K562 (cell line): ENCODE data around the gene TRIM2. TPM values are rescaled to one million over a fixed set of nuclear protein-coding genes. Genes with fewer than 3 reads are reported as not detected.

Experiments used
- CUX1 ChIP-seq: fragments of 200-800 bp; sonication (Bioruptor generic); IDR thresholded peaks from 2 replicates; pipeline ENCODE4 v1.6.1; 2016; ENCODE audit warnings: missing genetic modification characterization, missing compliant biosample characterization
- ETV1 ChIP-seq: fragments of 450-650 bp; conservative IDR thresholded peaks from 2 replicates; pipeline ENCODE4 v1.6.1; 2016; ENCODE audit warnings: missing genetic modification characterization, control low read depth, low read depth, missing compliant biosample characterization
- MGA ChIP-seq: fragments of 450-650 bp; IDR thresholded peaks from 2 replicates; pipeline ENCODE4 v1.6.1; 2016; ENCODE audit warnings: mild to moderate bottlenecking, moderate library complexity
- MYC ChIP-seq, 2 experiments: fragments of 250-450 bp in 1 of 2; sonication (Bioruptor Pico) in 1 of 2; IDR thresholded peaks; 2 replicates each; pipeline versions ENCODE4 v1.5.1 to v1.6.1; 2012 to 2021; ENCODE audit warnings: low read depth in 2 of 2, borderline replicate concordance in 1 of 2, improper control_type of control experiment in 1 of 2, low read length in 1 of 2, mild to moderate bottlenecking in 1 of 2, moderate library complexity in 1 of 2
- SP2 ChIP-seq: IDR thresholded peaks from 2 replicates; pipeline ENCODE4 v1.6.1; 2011; ENCODE audit warnings: mild to moderate bottlenecking, low read depth, low read length, moderate library complexity; ENCODE audit not compliant: poor library complexity, severe bottlenecking; ENCODE audit errors: extremely low read depth
- ZNF175 ChIP-seq: fragments of 200-800 bp; sonication (Bioruptor generic); IDR thresholded peaks from 2 replicates; pipeline ENCODE4 v1.6.1; 2016; ENCODE audit warnings: low read depth, mild to moderate bottlenecking, missing genetic modification characterization, missing compliant biosample characterization
- polyA plus RNA-seq, 8 experiments: library from polyadenylated mRNA; depleted of rRNA in 4 of 8; stranded (reverse) in 5 of 8; unstranded in 3 of 8; fragments of >200 nt; fragmentation: Nextera tagmentation in 2 of 8; fragmentation: Illumina TruSeq in 1 of 8; extraction: Ambion mirVana in 2 of 8; extraction: Trizol in 1 of 8; gene quantifications; 2 replicates each; pipeline versions ENCODE4 v1.2.1 to v1.2.3, GENCODE V29; 2011 to 2014; ENCODE audit warnings: inconsistent platforms in 1 of 8, missing spikeins in 1 of 8
- total RNA-seq, 7 experiments: library from RNA; depleted of rRNA in 6 of 7; stranded (reverse); fragments of >200 nt in 6 of 7; fragmentation: Illumina TruSeq in 2 of 7; extraction: Trizol in 2 of 7; gene quantifications; 2 replicates each; pipeline versions ENCODE4 v1.2.1 to v1.2.3, GENCODE V29; 2011 to 2021; ENCODE audit warnings: low replicate concordance in 1 of 7

TRIM2 gene
- total and polyA plus RNA-seq, 9 of the 15 experiments (the other 6 are each of a cell fraction or from before 2014, with no cell fraction given), result 0.01 to 0.41 (median 0.13) TPM; not detected in 1

GRCh38 chr4:153344131-153345011, 140.1 kb downstream of the TRIM2 start, which contains the start of gene MND1 (continued):
- TF ChIP-seq CUX1 (CRISPR knock-in tag), result no peak
- TF ChIP-seq MYC (IDR thresholded peaks at IDR 0.05; ENCODE audit: low read depth, low read length), result peak; percentile 36; the same call in 1 of the 2 replicates
- TF ChIP-seq MYC (CRISPR knock-in tag; IDR thresholded peaks at IDR 0.05; ENCODE audit: borderline replicate concordance, low read depth), result no peak
- no peak for TF ChIP-seq ZNF175 (CRISPR knock-in tag)
- peak; percentile 67; the same call in 1 of the 2 replicates for TF ChIP-seq MGA
- TF ChIP-seq ETV1 (tag), result 0 out of 2 replicates have a peak, but pooled peaks have one; percentile 38
- TF ChIP-seq SP2, result no peak
